GM19035 (cell line): ENCODE measurements around the gene TTLL6.

Experiments
- ATAC-seq: cut with Tn5 transposase; IDR thresholded peaks from one replicate; pipeline ENCODE4 v1.9.1; 2021; ENCODE audit not compliant: unreplicated experiment

The TTLL6 gene

DNA sequence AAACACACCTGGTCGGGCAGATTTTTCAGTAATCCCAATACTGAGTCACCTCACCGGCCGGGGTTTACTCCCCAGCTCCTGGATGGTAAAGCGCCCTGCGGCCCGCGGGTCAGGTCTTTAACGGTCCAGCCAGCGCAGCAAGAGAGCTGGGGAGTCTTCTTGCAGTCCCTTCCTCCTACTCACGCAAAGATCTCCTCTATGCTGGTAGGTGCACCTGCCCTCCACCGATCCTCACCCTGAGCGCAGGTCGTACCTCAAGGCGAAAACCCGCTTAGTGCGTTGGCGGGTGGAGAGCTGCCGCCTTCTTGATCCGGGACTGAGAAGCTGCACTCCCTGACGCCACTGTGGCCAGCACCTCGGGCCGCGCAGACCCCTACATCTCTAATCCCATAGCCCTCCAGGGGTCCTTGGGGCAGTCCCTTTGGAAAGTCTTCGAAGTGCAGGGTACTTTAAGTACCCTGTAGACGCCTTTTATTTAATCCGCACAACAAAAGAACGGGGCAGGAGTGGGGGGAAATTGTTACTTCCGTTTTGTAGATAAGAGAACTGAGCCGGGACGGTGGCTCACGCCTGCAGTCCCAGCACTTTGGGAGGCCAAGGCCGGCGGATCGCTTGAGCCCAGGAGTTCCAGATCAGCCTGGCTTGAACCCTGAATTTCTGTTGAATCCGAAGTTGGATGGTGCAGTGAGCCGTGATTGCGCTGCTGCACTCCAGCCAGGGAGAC is 78.1 kb downstream of the TTLL6 start:
- no peak for ATAC-seq

DNA sequence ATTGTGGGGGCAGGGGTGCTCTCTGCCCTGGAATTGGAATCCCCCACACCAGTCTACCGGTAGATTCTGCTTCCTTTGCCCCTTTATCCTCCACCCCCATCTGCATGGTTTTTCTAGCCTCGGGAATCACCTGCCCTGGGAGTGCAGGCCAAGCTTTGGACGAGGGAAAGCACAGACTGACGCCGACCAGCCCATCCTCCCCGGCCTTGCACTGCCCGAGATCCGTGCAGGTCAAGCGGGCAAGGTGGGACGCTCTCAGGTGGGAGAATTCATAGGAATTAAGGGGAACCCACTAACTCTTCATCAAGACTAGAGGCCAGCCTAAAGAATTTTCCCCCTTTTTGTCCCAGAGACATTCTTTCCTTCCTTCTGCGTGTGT is 78.6 kb downstream of the TTLL6 start:
- no peak for ATAC-seq

DNA sequence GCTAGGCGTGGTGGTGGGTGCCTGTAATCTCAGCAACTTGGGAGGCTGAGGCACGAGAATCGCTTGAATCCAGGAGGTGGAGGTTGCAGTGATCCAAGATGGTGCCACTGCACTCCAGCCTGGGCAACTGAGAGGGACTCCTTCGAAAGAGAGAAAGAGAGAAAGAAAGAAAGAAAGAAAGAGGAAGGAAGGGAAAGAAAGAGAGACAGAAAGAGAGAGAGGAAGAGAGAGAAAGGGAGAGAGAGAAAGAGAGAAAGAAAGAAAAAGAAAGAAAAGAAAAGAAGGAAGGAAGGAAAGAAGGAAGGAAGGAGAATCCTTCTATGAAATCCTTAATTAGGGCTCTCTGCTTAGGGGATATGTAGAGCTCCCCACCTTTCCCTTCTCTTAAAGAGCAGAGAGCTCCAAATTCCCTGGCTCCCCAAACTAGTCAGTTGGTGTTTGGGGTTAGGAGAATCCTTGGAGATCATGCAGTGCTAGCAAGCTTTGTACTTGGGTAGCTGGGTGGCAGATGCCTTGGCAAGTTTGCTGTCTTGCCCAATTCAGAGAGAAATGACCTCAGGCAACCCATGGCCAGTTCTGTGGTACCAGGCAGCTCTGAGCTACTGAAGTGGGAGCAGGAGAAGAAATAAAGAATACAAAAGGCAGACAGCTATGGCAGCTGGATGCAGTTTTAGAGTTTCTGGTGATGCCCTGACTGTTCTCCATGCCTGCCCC is 79.5 kb downstream of the TTLL6 start:
- no peak for ATAC-seq

DNA sequence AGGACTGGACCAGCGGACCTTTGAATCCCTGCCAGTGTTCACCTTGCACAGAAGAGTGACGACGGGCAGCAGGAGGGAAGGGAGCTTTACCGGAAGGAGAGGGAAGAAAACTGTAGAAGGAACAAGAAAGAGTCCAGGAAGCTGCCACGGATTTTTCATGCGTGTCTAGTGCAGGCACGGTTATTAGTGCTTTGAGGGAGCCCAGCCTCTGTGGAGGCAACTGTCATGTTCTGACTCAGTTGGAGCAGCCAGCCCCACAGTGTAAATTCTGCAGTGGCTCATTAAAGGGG is 82.0 kb downstream of the TTLL6 start:
- ATAC-seq = no peak

DNA sequence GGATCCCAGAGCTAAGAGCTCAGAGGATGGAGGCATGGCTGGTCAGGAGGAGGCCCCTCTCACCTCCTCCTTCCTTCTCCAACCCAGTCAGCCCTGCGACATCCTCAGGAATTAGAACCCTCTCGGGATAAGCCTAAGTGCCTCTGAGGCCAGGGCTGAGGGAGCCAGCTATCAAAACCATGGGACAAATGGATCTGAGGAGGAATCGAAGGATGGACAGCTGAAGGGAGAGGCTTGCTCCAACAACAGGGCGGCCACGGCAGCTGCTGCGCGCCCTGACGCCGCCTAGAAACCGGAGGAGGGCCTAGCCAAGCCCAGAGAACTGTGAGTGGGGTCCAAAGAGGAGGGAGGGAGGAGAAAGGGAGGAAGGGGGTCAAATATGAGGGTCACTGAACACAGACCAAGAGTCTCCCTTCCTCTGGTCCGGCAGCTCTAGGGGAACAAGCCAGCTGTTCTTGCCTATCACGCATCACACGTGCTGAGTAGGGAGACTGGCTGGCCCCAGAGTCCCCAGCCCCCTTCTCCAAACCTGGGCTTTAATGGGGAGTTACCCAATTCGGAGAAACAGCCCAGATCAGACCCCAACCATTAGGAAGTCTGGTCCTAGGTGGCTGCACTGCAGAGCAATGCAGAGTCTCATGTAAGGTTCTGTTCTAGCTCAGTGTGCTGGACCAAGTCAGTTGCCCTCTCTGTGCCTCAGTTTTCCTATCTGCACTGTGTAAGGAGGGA is 82.5 kb downstream of the TTLL6 start:
- ATAC-seq = no peak

DNA sequence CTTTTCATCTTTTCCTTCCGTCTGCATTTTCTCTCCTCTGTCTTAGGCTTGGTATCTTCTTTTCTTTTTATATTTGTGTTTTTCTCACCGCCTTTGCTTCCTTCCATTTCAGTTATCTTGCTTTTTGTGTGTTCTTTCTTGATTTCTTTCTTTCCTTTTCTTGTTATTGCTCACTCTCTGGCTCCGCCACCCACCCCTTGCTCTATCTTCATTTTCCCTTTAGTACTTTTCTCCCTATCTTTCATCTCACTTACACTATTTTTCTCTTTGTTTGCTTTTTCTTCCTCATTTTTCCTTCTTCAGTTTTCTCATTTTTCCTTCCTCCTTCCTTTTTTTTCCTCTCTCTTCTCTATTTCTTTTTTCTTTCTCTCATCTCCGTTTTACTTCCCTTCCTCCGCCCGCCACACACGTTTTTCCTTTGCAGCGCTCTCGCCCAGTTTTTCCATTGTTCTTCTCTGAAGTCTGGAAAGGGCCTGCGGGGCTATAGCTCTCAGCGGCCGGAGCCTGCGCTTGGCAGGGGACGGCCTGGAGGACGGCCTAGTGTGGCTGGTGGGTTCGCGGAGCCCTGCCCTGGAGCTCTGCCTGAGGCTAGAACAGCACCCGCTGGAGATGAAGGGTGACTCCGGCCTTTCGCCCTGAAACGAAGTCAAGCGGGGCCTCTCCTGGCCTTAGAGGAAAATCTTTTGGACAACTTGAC is 83.2 kb downstream of the TTLL6 start:
- ATAC-seq = no peak

DNA sequence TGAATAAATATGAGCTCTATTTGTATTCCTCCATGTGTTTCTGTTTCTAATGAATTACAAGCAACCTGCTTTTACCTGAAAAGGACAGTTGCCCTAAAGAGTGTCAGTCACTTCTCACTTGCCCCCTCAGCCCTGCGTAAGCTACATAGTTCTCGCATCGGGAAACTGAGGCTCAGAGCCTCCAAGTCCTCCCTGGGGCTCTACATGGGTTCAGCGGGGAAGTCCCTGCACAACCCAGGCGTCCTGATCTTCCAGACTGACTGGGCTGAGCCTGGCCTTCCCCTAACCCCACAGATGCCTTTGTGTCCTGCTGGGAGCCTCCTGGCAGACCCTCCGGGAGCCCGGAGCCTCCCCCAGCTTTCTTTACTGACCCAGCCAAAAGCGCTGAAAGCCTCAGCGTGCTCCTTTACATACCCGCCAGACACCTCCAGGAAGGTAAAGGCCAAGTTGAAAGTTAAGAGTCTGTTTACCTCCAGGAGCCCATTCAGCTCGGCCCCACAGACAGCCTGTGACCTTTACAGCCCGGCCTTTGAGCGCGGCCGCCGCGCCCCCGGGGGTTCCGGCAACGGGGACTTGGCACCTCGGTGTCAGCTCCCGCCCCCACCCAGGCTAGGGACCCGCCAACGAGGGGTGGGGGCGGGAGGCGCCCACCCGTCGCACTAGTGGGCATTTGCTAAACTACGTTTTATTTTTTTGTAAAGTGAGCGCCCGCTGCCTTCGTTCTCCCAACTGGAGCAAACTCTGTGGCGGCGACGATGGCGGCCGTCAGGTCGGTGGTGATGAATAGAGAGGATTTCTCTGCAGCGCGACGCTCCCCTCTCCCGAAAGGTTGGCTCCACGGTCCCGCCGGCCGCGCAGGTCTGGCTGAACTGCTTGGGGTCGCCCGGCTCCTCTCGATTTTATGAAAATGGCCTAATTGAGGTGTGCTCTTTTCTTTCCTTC is 84.1 kb downstream of the TTLL6 start:
- ATAC-seq = no peak

DNA sequence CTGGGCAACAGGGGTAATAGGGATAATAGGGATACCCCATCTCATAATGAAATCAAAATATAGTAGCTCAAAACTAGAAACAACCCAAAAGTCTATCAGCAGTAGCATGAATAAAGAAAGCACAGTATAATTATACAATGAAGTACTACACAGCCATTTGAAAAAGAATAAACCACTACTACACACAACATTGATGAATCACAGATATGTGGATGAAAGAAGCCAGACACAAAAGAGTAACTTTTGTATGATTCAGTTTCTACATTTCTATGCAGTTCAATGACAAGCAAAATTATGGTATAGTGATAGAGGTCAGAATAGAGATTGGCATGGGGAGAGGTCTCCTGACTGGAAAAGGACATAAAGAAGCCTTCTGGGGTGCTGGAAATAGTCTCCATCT is 85.7 kb downstream of the TTLL6 start:
- no peak for ATAC-seq

DNA sequence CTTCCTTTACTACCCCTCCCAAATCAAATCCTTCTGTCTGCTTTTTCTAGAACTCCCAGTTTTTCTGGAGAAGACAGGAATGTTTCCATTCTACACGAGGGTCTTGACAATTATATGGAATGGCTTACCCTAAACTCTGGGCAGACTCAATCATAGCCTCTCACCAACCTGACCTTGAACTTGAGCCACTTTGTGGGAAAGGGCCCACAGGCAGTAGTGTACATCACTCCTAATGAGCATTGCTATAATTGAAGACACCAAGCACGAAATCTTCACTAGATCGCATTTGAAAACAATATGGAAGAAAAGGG is 86.8 kb downstream of the TTLL6 start:
- ATAC-seq = no peak

DNA sequence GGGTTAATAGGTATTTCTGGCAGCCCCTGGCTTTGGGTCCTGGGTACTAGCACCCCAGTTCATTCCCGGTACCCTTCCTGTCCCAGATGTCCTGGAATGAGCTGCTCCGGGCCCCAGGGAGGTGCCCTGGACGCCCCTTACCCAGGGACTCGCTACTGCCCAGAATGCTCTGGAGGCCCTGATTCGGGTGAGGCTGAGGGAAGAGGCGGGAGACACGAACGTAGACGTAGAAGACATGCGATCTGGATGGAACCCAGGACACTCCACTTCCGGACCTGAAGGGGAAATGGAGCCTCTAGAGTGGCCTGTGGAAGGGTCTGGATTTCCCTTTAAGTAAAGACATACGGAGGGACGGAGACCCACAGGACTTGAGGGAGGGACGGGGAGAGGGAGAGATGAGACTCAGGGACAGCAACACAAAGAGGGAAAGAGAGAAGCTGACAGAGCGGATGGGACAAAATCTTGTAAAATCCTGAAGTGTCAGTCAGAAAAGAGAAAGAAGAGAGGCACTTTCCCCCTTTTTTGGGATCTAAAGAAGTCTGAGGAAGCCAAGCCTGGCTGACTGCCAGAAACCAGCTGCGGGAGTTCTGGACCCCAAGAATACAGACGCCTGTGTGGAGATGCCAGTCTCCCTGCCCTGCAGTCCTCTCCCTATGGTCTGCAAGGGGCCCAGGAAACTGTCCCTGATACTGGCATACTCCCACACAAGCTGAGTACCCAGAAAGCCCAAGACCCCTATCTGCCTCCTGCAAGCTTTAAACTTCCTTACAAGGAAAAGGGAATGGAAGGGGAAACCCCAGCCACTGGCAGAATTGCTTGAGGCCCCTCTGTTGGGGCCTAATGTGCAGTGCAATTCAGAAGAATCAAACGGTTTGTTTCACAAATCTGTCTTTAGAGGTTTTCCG is 87.4 kb downstream of the TTLL6 start:
- no peak for ATAC-seq

DNA sequence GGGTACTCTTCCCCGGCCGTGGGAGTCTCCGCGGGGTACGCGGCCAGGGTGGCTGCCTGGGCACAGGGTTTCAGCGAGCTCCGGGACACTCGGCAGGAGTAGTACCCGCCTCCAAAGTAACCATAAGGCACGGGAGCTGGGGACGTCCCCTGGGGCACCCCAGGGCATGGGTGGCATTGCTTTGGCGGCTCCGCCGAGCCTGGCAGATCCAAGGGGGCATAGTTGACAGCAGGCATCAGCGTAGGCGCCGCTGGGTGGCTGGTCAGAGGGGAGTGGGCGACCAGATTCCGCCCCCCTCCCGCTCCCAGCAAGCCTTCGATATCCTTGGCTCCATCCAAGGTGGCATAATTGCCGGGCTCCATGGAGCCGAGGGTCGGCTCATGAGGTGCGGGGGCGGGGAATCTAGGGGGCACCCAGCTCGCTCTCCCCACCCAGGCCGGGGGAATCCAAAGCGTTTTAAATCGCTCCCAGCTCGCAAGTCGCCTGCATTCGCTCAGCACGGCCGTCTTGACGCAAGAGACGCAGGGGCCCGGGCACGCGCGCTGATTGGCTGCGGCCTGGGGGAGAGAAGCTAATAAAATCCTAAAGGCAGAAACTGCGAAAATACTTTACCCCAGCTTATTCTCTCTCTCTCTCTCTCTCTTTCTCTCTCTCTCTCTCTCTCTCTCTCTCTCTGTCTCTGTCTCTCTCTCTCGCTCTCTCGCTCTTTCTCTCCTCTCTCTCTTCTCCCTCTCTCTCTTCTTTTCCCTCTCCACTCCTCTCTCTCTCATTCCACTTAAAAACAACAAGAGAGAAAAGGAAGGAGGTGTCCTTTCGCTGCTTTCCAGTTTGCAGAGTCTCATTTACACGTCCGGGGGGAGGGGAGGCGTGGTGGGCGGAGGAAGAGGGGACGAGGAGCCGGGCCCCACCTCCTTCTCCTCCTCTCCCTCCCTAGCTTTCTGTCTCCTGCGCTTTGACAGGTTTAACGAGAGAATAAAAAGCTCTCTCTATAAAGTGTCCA is 88.5 kb downstream of the TTLL6 start, which contains the start of gene HOXB13:
Gene HOXB13, minus strand, starts transcription at position 519 of the 1,000 bp plus-strand sequence. Its CDS starts 157 bp downstream, at position 362.
- no peak for ATAC-seq

DNA sequence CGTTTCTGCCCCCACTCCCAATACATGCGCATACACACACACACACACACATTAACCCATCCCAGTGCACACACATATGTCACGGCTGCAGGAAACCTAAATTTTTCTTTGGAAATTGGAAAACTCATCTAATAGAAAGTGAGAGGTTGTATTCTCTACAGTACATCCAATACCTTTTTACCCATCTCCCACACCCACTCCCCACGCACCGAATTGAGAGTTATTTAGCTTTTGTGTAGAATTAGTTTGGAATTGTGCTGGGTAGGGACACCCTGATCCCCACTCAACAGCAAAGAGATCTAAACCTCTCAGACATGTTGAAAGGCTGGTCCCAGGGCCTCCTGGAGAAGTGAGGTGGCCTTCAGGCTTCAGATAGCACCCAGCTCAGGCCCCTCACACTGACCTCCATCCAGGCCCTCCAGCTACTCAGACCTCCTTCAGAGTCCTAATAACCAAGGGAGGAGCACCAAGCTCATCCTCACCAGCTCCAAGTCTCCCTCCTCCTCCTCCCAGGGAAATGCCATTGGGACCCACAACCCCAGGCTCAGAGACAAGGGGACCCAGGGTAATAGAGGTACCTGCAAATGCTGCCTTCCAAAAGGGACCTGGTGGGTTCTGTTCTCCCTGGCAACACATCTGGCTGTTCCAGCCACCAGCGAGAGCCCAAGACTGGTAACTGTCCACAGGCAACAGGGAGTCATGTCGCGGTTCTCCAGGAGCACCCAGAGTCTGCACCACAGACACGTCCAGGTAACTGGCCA is 89.4 kb downstream of the TTLL6 start:
- ATAC-seq = no peak

DNA sequence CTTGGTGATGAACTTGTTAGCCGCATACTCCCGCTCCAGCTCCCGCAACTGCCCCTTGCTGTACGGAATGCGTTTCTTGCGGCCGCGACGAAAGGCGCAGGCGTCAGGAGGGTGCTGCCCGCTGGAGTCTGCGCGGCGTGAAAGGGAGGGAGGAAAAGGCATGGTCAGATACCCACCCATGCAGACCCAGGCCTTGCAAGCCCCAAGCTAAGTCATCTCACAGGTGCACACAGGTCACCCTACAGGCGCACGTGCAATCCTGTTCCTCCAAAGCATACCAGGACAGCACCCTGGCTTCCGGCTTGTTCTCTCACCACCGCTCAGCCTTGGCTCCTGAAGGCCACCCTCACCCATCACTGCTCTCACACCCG is 90.1 kb downstream of the TTLL6 start:
- no peak for ATAC-seq

DNA sequence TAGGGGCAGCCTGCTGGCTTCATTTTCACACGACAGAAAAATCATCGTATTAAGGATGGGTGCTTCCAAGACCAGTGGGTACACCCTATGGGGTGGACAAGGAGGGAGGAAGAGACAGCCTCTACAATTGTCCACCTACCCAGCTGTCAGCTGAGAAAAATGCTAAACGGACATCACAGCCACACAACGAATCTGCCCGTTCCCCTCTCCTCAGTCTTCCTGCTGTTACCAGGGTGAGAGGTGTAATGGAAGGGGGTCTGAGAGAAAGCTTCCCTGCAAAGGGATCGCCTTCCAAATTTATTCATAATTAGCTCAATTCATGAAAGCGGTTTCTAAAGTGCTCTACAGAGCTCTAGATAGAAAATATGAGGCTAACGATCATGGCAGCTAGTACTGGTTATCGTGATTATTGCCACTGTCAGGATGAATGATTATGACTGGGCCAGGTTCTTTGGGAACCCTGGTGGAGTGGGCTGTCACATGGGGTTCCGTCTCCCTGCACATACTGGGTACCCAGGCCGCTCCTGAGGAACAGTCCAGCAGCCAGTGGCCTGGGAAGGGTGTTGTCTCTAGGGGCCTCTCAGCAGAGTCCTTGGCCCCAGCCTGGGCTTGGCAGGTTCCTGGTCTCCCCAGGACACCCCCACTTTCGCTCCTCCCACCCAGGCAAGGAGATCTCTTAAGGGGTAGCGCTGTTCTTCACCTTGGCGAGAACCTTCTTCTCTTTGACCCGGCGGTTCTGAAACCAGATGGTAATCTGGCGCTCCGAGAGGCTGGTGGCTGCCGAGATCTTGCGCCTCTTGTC is 90.7 kb downstream of the TTLL6 start:
- ATAC-seq = no peak

DNA sequence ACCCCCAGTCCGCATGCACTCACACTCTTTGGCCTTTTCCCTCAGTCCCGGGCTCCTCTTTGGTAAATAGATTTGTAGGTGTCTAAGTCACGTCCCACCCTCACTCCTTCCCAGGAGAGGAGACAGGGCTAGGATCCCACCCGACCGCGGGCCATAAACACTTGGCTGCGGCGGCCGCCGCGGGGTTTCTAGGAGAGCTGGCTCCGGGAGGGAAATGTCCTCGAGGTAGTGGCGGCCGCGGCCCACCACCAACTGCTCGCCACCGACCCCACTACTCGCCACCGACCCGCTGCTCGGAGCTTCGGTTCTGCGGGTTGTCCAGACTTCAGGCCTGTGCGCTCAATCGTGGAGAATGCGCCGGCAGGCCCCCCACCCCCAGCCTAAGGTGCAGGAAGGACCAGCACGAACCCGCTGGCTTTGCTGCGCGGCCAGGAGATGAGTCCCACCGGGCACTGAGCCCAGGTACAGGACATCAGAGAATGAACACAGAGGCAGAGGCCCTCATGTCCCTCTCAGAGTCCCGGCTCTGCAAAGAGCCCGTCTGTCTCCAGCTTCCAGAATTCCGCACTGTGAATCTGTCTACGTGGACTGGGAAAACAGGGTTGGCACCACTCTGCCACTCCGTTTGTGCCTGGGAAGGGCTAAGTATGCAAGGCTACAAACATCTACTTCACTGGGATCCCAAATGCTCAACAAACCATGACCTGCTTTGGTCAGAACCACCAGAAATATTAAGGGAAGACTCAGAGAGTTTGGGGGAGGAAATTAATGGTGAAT is 91.6 kb downstream of the TTLL6 start:
- no peak for ATAC-seq

DNA sequence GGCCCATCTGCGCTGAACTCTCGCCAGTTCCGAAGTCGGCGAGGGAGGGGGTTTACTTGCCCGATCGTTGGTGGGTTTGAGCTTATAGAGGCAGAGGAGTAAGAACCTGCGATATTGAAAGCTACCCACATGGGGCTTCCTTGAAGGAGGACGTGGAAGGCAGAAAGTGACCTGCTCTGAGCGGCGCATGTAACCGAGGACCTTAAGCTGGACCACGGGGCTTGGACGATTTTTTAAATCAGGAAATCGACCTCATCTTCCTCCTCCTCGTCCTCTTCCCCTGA is 92.1 kb downstream of the TTLL6 start:
- ATAC-seq = no peak
